NCI-H187 (cell line): ENCODE measurements around the gene LDLRAD4.

Experiments used
- DNase-seq, 2 experiments: peaks; one replicate each; lab custom pipeline; 2025; lab: John Stamatoyannopoulos, UW

The LDLRAD4 gene

DNA sequence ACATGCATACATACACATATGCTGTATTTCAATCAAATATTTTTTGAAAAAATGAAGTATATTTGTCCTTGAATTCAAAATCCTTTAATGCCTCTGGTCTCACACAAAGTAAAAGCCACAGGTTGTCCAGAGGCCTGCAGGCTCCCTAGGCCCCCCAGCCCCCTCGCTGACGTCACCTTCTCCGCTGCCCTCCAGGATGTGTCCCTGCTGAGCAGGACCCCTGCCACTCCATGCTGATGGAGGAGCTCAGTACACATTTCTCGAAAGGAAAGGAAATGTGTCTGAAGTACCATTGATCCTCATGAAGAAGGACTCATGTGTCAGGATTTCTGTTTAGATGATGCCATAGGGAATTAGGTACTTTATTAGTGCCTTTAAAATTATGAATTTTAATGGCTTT lies 212.1 kb downstream of the LDLRAD4 start:
- no peak for DNase-seq

- peak in 1 of 2 experiments; percentile 26 for DNase-seq
Measured at GRCh38 chr18:13431886-13432285, 213.3 kb downstream of the LDLRAD4 start.

DNA sequence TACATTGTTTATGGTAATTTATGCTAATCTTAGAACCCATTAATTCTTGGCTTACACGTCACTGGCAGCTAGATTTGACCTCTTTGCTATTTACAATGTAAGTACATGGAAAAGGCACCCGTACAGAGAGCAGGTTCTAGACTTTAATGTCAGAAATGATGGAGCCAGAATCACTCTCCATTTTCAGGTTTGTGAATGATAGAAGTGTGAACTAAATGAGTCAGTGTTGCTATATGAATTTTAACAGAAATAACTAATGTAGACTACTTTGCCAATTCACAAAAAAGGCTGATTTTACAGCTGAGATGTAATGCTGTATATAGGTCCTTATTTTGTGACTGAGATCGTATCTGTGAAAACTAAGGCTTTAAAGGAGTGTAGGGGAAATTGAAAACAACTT lies 214.6 kb downstream of the LDLRAD4 start:
- no peak for DNase-seq

DNA sequence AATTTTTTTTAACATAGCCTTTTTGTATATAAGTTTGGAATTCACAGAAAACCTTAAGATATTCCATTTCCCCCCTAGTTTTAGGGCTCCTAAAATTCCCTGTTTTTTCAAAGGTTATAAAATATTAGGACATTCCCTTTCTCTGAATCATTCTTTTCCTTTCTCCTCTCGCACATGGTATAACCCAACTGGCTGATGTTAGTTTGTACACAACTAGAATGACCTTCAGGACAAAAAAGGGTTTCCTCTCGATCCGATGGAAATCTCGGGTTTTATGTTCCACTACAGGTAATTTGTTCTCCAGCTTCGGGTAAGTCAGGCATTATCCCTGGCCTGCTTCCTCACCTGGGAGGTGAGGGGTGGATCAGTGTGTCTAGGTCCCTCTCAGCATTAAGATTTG lies 215.1 kb downstream of the LDLRAD4 start:
- DNase-seq: no peak

DNA sequence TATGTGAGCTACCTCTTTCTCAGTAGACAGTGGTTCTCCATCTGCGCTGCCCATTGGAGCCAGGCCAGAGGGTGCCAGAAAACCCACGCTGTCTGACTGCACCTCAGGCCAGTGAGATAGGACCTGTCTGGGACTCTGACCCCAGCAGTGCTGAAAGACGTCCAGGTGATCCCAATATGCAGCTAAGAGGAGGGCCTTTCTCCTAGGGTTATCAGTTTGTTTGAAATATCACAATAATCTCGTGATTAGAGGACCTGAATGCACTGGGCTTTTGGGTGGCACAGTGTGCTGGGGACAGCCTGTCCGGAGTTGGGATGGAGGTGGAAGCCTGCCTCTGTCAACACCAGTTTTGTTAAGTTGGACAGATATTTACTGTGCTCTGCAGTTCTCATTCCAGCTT lies 216.3 kb downstream of the LDLRAD4 start:
- DNase-seq: no peak

DNA sequence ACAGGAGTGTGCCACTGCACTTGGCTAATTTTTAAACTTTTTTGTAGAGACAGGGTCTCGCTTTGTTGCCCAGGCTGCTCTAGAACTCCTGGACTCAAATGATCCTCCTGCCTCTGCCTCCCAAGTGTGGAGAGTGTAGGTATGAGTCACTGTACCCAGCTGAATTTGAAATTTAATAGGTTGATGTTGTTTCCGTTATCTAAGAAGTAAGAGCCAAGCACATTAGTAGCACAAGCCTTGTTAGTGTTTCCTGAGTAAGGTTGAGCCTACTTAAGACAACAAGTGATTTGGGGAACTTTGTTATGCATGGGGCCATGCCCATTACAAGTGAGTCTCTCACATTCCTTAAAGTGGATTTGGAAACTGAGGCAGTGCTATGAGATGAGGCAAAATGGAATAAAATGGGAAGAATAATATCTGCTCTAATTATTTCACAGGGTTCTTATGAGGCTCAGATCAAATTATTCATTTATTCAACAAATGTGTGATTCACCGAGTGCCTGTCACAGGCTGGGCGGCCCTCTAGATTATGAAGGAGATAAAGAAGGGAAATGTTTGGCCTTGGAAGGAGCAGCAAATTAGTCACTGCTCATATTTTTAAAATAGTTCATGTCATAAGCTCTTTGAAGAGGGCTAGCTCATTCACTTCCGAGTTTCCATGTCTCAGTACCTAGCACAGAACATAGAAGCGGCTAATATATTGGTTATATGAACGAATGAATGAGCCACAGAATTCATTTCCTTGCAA lies 217.2 kb downstream of the LDLRAD4 start:
- DNase-seq: no peak

DNA sequence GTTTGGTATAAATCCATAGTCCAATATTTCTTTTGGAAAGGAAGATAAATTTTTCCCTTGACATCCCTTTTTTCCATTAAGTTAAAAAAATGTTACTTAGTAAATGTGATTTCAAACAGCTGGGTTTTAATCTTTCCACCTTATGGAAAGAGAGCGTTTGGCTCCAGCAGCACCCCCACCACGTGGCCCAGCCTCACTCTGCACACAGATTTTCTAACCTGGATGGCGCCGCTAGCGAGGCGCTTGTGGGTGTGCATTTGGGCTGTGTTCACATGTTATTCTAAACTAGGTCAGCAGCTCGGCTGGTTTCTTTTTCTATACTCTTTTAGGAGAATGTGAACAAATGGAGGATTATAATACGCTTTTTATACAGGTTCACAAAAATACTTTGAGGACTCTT lies 218.0 kb downstream of the LDLRAD4 start:
- DNase-seq: no peak

DNA sequence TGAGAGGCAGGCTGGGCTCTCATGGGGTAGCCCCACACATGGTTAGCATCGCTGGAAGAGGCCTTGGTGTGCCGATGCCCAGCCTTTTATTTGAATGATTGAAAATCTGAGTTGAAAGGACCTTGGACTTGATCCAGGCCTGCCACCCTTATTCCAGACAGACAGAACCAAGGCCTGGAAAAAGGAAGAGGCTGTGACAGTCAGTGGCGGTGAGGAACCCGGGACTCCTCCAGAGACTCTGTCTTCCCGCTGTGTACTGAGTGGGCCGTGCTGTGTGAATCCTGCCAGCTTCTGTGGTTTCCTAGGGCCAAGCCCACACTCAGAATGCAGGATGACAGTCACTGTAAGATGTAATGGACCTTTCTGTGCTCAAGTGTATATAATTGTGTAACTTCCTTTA lies 218.5 kb downstream of the LDLRAD4 start:
- peak in 1 of 2 experiments; percentile 13 for DNase-seq

DNA sequence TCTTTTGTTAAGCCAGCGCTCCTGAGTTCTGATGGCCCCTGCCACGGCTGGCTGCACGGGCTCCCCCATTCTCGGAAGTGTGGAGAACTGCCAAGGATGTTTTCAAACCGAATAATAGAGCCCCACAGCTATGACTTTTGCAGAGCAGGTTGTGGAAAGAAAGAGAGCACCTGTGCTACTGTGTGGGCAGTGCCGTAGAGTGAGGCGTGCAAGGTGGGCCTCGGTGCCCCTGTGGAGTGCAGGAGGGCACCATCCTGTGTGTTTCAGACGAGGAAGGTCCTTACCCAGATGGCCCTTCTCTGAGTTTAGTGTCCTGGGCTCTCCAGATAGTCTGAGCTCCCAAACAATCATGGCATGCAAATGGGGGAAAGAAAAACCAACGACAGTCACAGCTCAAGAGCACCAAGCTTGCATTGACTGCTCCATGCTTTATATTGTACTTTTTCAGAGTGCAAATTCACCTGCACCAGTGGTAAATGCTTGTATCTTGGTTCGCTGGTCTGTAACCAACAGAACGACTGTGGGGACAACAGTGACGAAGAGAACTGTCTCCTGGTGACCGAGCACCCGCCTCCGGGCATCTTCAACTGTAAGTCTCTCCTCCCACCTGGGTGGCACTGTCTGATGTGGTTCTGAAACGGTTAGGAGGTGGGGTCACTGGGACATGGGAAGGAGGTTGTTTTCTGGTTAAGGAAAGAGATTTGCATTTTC lies 219.4 kb downstream of the LDLRAD4 start:
- no peak for DNase-seq

DNA sequence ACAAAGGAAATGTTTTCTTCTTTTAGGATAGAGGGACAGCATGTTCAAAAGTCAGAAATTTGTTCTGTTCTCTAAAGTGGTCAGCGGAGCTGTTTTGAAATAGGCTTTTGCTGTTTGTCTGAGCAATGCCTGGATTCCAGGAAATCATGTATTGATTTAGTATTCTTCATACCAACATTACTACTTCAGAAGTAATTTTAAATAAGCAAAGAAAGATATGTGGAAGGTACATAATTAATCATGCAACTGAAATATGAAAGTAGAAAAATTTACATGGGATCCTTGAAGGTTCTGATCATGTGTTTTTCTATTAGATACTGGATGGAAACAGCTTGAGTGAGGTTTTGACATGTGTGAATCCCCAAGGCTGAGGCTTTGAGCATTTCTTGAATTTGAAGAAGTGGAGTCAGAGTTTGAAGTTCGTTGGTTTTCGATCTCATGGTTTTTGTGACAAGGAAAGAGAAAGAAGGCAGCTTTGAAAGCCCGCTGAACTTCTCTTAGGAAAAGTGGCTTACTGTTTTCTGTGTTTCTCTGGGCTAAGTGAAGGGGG lies 220.0 kb downstream of the LDLRAD4 start:
- DNase-seq: no peak

- DNase-seq: no peak
Measured at GRCh38 chr18:13439461-13439860, 220.9 kb downstream of the LDLRAD4 start.

DNA sequence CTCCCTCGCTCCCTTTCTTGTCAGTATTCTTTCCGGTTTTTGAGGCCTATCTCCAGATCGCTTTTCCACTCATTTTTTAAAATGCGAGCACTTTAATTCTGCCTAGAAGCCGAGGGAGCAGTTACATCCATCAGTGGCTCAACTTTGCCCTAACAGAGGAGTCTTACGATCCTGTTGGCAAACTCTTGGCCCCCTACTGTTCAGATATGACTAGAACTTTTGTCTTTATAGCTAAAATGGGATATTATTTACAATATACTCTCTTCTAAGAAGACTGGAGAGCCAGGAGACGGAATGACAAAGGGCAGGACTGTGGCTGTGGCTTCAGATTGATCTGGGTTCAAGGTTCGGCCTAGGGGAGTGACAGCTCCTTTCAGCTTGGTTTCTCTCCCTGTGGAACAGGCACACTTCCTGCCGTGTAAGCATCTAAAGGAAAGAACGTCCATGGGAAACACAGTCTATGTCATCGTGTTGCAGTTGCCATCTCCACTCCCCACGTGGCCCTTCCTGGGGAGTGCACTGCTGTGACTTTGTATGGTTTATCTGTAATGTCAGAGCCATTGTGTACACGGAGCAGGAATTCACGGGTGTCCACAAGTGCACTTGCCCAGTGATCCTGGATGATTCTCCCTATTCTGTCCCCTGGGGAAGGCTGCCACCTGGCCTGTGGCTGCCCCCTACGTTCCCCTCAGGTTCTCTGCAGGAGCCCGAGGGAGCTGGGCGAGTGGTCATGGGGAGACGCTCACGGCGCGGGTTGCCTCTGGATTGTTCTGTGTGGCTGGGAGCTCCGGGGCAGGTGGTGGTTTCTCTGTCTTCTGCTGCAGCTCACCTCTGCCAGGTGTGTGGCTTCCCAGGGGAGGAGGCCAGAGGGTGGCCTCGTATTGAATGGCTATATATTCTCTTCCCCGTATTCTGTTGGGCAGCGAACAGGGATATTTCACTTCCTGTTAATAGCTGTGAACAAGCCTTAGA lies 222.0 kb downstream of the LDLRAD4 start:
- DNase-seq: peak in 1 of 2 experiments; percentile 37

DNA sequence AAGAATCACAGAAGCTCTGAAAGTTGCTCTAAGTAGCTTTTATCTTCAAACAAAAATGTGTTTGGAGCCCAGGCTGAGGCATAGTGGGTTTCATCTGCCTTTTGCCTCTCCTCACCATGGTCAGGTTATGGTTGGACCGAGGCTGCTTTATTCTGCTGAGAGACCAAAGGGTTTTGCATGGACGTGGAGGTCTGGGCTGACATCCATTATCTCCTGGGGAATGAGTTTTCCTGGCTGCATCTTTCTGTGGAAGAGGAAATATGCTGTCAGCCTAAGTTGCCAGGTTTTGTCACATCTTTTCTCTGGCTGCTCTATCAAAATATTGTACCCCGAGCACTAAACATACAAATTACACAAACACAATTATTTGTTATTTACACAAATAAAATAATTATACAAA lies 223.2 kb downstream of the LDLRAD4 start:
- DNase-seq: no peak

GRCh38 chr18:13442451-13442850 lies 223.9 kb downstream of the LDLRAD4 start:
- DNase-seq: no peak

DNA sequence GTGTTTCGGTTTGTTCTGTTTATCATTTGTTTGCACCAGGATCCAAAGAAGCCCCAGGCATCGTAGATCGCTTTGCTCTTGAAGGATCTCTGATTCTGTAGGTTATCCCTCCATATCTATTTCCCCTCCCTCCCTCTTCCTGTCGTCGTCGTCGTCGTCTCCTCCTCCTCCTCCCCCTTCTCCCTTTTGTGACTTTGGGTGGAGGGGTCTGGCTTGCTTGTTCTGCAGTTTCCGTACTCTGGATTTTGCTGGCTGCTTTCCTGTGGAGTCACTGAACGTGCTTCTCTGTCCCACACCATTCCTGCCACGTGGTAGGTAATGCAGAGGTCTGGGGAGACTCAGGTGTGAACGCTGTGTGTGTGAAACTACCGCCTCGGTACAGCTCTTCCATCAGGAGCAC lies 225.0 kb downstream of the LDLRAD4 start:
- DNase-seq: no peak

DNA sequence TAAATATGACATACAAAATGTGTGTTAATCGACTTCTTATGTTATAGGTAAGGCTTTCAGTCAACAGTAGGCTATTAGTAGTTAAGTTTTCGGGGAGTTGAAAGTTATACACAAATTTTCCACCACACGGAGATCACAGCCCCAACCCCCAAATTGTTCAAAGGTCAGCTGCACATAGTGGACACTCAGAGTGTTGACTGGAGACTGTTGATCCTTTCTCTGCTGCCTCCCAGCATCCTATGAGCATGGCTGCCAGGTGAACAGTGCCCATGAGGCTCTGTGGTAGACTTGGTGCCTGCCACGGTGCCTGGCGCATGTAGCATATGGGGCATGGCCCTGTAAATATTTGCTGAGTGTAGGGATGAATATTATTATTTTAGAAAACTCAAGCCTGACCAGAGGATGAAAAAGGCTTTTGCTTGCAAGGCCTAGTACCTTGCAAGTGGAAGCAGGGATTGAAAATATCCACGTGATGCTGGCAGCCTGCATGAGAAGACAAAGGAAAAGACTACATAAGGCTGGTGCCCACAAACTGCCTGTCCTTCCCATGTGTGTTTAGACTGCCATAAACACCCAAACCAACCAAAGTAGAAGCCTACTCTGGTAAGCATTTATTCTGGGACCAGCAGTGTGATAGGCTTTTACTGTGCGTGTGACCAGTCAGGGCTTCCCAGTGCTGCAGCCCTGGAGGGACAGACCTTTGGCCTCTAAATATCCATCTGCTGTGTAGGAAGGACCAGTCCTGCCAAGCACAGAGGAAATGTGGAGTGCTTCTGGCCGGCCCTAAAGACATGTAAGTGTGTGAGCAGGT lies 226.1 kb downstream of the LDLRAD4 start:
- no peak for DNase-seq

DNA sequence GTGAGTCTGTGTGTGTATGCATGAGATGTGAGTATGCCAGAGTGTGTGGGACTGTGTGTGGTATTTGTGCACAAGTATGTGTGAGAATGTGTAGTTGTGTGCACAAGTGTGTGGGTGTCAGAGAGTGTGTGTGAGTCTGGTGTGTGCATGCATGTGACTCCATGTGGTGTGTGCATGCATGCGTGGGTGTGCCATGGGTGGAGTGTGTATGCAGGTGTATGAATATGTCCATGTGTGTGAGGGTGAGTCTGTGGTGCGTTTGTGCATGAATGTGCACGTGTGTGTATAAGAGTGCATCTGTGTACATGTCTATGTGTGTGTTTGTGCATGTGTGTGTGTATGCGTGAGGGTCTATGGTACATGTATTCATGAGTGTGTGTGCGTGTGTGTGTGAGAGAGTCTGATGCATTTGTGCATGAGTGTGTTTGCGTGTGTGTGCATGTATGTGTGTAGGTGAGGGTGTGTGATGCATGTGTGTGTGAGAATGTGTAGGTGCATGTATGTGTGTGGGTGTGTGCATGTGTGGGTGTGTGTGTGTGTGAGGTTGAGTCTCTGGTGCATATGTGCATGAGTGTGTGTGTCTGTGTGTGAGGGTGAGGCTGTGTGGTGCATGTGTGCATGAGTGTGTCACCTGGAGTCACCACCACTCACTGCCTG lies 226.8 kb downstream of the LDLRAD4 start:
- DNase-seq: no peak

GRCh38 chr18:13446024-13446423 lies 227.5 kb downstream of the LDLRAD4 start:
- no peak for DNase-seq

GRCh38 chr18:13446610-13447461 lies 228.3 kb downstream of the LDLRAD4 start:
- no peak for DNase-seq
